Small intestine (tissue), 7 donors: ENCODE measurements around the gene UGGT2. TPM values are rescaled to one million over a fixed set of nuclear protein-coding genes. Genes with fewer than 3 reads are reported as not detected.

Experiments used
- DNase-seq, 2 donors: peaks; one replicate each; pipeline versions ENCODE4 v3.0.0 to v3.0.0-alpha.2; 2013
- FAIRE-seq: peaks from 2 replicates; lab custom pipeline; 2012; peaks lifted over from hg19 to GRCh38; lab: Jason Lieb, UNC
- H3K27ac ChIP-seq, 3 donors: one replicate each; pipeline ENCODE4 v1.5.1; 2013; ENCODE audit warnings: low read length in 2 of 3, mild to moderate bottlenecking in 2 of 3, control low read depth in 1 of 3, inconsistent platforms in 1 of 3, low read depth in 1 of 3, moderate library complexity in 1 of 3
- H3K27me3 ChIP-seq, 3 donors: one replicate each; pipeline ENCODE4 v1.6.1; 2013; ENCODE audit warnings: low read length in 3 of 3, inconsistent platforms in 1 of 3; ENCODE audit not compliant: control insufficient read depth in 3 of 3, insufficient read depth in 3 of 3
- H3K36me3 ChIP-seq, 3 donors: one replicate each; pipeline ENCODE4 v1.6.1; 2013; ENCODE audit warnings: low read length in 3 of 3, inconsistent platforms in 1 of 3, low read depth in 1 of 3, mild to moderate bottlenecking in 1 of 3, moderate library complexity in 1 of 3; ENCODE audit not compliant: control insufficient read depth in 3 of 3, insufficient read depth in 2 of 3
- H3K4me1 ChIP-seq, 3 donors: one replicate each; pipeline ENCODE4 v1.6.1; 2013; ENCODE audit warnings: low read length in 2 of 3, inconsistent platforms in 1 of 3, low read depth in 1 of 3, mild to moderate bottlenecking in 1 of 3, moderate library complexity in 1 of 3; ENCODE audit not compliant: control insufficient read depth in 3 of 3, insufficient read depth in 2 of 3
- H3K4me3 ChIP-seq, 3 donors: one replicate each; pipeline ENCODE4 v1.5.1; 2013; ENCODE audit warnings: low read length in 3 of 3, control low read depth in 1 of 3, inconsistent platforms in 1 of 3, low read depth in 1 of 3, mild to moderate bottlenecking in 1 of 3, moderate library complexity in 1 of 3
- H3K9me3 ChIP-seq, 2 donors: one replicate each; pipeline ENCODE4 v1.6.1; 2013; ENCODE audit warnings: low read depth in 1 of 2, low read length in 1 of 2; ENCODE audit not compliant: control insufficient read depth in 2 of 2, insufficient read depth in 1 of 2
- WGBS, 3 donors: extraction: QIAGEN DNeasy Blood & Tissue Kit; methylation state at CpG; one replicate each; pipeline ENCODE4 v1.1.7; 2013; 5-methylcytosine and 5-hydroxymethylcytosine counted together
- polyA plus RNA-seq, 4 donors: library from polyadenylated mRNA; stranded (reverse) in 3 of 4; unstranded in 1 of 4; fragments of 200-250 nt in 3 of 4; fragments of 120-200 nt in 1 of 4; gene quantifications; one replicate each; pipeline versions ENCODE4 v1.2.1 to v1.2.3, GENCODE V29; 2013
- donor health status: healthy with polysubstance abuse.
- donor health status: control.
- donor health status: control.
- donor health status: Bipolar disorder and iron deficiency.
- donor health status: healthy.

UGGT2 gene
- polyA plus RNA-seq, 4 donors = 1.6 to 22.8 (median 5.3) TPM

DNA sequence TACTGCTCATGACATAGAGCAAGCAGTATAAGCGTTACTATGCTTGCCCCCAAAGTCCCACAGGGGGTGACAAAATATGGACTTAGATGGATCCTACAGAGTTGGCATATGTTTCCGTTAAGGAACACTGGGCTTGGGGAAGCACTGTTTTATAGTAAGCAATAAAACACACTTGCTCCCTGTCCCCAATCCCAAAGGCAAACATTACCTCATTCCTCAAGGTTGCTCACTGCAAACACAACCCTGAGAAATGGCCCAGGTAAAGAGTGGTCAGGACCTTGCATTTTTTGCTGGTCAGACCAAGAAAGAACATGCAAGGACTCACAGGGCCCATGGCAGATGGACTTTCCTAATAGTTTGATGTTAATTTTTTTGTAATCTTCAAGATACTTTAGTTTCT, 32.3 kb downstream of the UGGT2 start:
- DNase-seq (peak; percentile 49 to 82), FAIRE-seq (no peak)
- peak overlapping the region in 1 of 3 donors; percentile 36 for H3K27ac ChIP-seq

DNA sequence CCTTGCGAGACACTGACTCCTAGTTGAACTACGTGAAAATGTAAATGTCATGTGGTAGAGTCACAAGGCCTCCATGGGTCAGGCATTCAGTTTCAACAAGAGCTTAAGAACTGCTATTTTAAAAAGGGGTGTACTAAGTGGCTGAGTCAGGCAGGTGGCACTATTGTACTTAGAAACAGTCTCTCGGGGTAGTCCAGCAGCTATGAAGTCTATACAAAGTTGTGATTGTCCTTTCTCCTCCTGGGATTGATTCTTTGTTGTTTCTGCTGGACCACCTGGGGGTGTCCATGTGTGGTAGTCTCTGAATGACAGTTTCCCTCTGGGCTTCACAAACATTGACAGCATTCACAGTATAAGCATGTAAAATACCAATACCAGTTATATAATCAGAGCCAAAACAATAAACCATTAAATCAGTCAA, 33.0 kb downstream of the UGGT2 start:
- H3K4me1 ChIP-seq = peaks cover 0 to 21% (median 0%) of the 10 kb centered on the region in 3 donors
- no peaks in the 10 kb centered on the region for H3K27me3 ChIP-seq
- peak overlapping the region in 1 of 3 donors; percentile 36 for H3K27ac ChIP-seq
- H3K9me3 ChIP-seq = peaks cover 0 to 15% of the 10 kb centered on the region in 2 donors
- FAIRE-seq (no peak), DNase-seq (peak; percentile 67 to 87)
- peaks cover 0 to 11% (median 0%) of the 10 kb centered on the region in 3 donors for H3K36me3 ChIP-seq
- WGBS, 3 donors = 30 to 45% (median 33%) methylated on average over 3 of the region's 3 CpGs
- no peak overlapping the region for H3K4me3 ChIP-seq

More for the DNA sequence above, 32.3 kb downstream of the UGGT2 start:
- Histone ChIP-seq H3K36me3 (peaks cover 0 to 11% (median 0%) of the 10 kb centered on the region in 3 donors), H3K9me3 (peaks cover 0 to 13% of the 10 kb centered on the region in 2 donors), H3K27me3 (no peaks in the 10 kb centered on the region), H3K4me1 (peaks cover 0 to 21% (median 0%) of the 10 kb centered on the region in 3 donors), H3K4me3 (no peak overlapping the region)
- 14 to 67% (median 48%) methylated on average over 2 of the region's 2 CpGs for WGBS, 3 donors

DNA sequence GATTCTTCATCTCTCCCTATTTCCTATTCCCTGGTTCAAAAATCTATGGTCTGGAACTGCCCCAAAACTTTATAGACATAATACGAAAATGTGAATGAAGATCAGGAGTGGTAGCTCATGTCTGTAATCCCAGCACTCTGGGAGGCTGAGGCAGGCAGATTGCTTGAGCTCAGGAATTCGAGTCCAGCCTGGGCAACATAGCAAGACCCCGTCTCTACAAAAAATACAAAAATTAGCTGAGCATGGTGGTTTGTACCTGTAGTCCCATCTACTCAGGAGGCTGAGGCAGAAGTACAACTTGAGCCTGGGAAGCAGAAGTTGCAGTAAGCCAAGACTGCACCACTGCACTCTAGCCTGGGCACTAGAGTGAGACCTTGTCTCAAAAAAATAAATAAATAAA, 35.1 kb downstream of the UGGT2 start:
- no peak for FAIRE-seq
- peaks cover 0 to 15% of the 10 kb centered on the region in 2 donors for H3K9me3 ChIP-seq
- no peak for DNase-seq
- peaks cover 0 to 23% (median 0%) of the 10 kb centered on the region in 3 donors for H3K4me1 ChIP-seq
- WGBS, 3 donors = 87 to 92% (median 88%) methylated on average over 3 of the region's 3 CpGs
- no peak overlapping the region for H3K27ac ChIP-seq
- H3K27me3 ChIP-seq = no peaks in the 10 kb centered on the region
- H3K36me3 ChIP-seq = peaks cover 0 to 9% (median 0%) of the 10 kb centered on the region in 3 donors
- H3K4me3 ChIP-seq = no peak overlapping the region

DNA sequence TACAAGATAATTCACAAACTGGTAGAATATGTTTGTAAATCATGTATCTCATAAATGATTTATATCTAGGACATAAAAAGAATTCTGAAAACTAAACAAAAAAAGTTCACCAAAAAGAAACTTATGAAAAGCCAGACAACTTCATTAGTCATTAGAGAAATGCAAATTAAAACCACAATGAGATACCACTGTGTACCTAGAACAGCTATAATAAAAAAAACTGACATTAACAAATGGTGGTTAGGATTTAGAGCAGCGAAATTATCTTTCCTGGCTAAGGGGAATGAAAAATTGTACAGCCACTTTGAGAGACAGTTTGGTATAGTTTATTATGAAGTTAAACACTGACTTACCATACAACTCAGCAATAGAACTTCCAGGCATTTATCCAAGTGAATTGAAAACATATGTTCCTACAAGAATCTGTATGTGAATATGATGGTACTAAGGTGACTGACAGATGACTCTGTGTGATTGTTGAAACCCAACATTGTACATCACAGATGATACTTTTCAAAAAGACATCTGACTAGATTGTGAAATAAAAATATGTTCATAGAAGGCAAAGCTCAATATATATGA, 41.8 kb downstream of the UGGT2 start:
- peaks cover 0 to 10% of the 10 kb centered on the region in 2 donors for H3K9me3 ChIP-seq
- 62 to 65% (median 64%) methylated on average over 1 of the region's 1 CpG for WGBS, 3 donors
- FAIRE-seq = no peak
- peaks cover 0 to 2% (median 0%) of the 10 kb centered on the region in 3 donors for H3K36me3 ChIP-seq
- H3K4me1 ChIP-seq = peaks cover 0 to 8% (median 0%) of the 10 kb centered on the region in 3 donors
- no peaks in the 10 kb centered on the region for H3K27me3 ChIP-seq
- no peak overlapping the region for H3K27ac ChIP-seq
- no peak for DNase-seq
- no peak overlapping the region for H3K4me3 ChIP-seq

DNA sequence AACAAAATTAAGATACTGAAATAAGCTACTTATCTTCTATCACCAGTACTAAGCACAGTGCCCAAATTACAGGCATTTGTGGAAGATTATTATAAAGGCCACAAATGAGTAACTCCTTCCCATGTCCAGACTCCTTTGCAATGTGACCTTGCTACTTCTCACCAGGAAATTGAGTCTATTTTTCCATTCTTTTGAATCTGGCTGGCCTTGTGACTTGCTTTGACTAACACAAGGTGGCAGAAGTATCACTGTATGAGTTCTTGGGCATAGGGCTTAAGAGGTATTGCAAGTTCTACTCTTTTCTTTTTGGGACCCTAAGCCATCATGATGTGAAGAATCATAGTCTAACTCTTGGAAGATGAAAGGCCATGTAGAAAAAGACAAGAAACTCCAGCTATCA, 49.9 kb downstream of the UGGT2 start:
- H3K36me3 ChIP-seq = no peaks in the 10 kb centered on the region
- no peak for FAIRE-seq
- DNase-seq = peak in 1 of 2 donors; percentile 16
- peaks cover 0 to 7% of the 10 kb centered on the region in 2 donors for H3K9me3 ChIP-seq
- no peak overlapping the region for H3K27ac ChIP-seq
- H3K4me3 ChIP-seq = no peak overlapping the region
- H3K27me3 ChIP-seq = no peaks in the 10 kb centered on the region
- no peaks in the 10 kb centered on the region for H3K4me1 ChIP-seq

DNA sequence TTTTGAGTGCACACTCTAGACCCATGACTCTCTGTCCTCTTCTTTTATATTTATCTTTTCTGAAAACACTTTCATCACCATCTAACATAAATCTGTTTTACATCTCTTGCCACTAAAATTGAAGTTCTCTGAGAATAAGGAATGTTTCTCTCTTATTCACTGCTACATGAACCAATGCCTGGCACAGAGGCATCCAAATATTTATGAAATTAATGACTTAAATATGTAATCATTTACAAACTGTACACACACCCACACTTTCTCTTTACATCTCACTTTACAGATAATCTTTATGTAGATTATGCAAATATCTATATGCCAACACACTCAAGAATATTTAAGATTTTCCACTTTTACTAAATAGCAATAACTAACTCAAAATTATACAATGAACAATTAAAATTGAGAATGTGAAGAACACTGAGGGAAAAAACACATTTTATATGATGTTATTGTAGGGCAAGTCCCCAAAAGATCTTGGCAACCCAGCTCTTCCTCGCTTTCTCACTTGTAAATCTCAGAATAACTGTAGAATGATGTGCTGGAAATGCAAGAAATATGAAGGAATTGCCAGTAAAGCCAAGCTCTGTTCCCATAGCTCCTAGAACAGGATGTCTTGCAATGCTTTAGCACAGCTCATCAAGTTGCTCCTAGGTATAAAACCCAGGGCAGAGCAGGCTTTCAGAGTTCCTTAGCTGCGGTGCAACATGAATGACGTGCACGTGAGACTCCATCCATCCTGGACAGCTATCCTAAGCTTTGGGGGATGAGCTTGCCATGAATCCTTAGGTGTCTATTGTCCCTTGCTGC, 50.7 kb downstream of the UGGT2 start:
- no peak overlapping the region for H3K4me3 ChIP-seq
- no peak overlapping the region for H3K27ac ChIP-seq
- H3K36me3 ChIP-seq = no peaks in the 10 kb centered on the region
- no peaks in the 10 kb centered on the region for H3K27me3 ChIP-seq
- no peaks in the 10 kb centered on the region for H3K4me1 ChIP-seq
- FAIRE-seq (no peak), DNase-seq (no peak)
- H3K9me3 ChIP-seq = peaks cover 0 to 7% of the 10 kb centered on the region in 2 donors
- 89 to 98% (median 95%) methylated on average over 4 of the region's 4 CpGs for WGBS, 3 donors

DNA sequence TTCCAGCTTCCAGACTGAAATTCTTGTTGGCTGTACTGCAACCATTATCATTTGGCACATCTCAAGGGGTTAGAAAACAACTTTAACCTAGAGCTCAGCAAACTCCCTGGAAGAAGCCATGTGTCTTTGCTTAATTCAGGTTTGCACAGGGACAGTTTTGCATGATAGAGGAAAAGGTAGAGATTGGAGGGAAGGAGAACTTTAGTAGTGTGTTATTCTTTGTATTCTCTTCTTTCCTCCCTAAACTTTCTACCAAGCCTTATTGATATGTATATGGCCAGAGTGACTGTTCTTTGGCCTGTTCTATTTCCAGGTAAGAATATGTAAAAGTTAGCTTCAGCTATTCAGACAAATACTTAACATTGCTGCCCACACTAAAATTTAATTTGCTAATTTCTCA, 53.1 kb downstream of the UGGT2 start:
- H3K36me3 ChIP-seq = no peaks in the 10 kb centered on the region
- no peaks in the 10 kb centered on the region for H3K9me3 ChIP-seq
- no peak for FAIRE-seq

DNA sequence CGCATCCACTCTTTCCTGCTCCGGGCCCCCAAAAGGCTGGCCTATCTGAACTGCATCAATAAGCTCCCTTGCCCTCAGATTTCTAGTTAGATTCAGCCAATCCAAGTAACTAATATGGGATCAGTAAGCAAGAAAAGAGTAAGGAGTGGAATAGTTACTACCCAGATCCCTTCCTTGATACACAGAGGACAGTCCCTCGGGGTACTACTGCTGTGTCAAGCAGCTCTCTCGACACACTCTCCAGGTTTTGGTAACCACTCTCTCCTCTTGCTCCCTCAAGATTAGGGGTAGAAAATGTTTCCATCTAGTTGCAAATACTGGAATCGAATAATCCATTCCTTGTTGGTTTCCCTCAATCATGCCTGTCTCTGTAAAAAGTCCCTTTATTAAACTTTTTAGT, 65.4 kb downstream of the UGGT2 start:
- H3K9me3 ChIP-seq = no peaks in the 10 kb centered on the region
- H3K4me1 ChIP-seq = no peaks in the 10 kb centered on the region
- no peak overlapping the region for H3K4me3 ChIP-seq
- WGBS, 3 donors = 94 to 98% (median 96%) methylated on average over 5 of the region's 5 CpGs
- H3K27ac ChIP-seq = no peak overlapping the region
- peaks cover 0 to under 1% (median 0%) of the 10 kb centered on the region in 3 donors for H3K36me3 ChIP-seq
- no peak for FAIRE-seq
- DNase-seq = no peak
- H3K27me3 ChIP-seq = no peaks in the 10 kb centered on the region

More for the DNA sequence above, 53.1 kb downstream of the UGGT2 start:
- Histone ChIP-seq H3K4me3 (no peak overlapping the region), H3K4me1 (no peaks in the 10 kb centered on the region), H3K27me3 (no peaks in the 10 kb centered on the region), H3K27ac (no peak overlapping the region)
- no peak for DNase-seq
